Putamen (tissue), 1 donor: Measurements from ENCODE around the gene ATP9B.
A peak's percentile ranks its signal among the peaks of the same experiment; 100 is the strongest.
"Not testable (repeated sequence)": the region's sequence is repeated elsewhere in the genome, so short reads cannot be mapped to it uniquely, and the experiment has no call there.

Experiments used
- DNase-seq: peaks from one replicate; pipeline ENCODE4 v3.0.0-alpha.2; 2016; ENCODE audit warnings: low spot score

ATP9B gene

GRCh38 chr18:79366177-79367094 lies 297.2 kb downstream of the ATP9B start:
- no peak for DNase-seq

GRCh38 chr18:79367480-79367879 lies 298.3 kb downstream of the ATP9B start:
- DNase-seq, result no peak

GRCh38 chr18:79367989-79368388 lies 298.8 kb downstream of the ATP9B start:
- DNase-seq, result no peak

DNA sequence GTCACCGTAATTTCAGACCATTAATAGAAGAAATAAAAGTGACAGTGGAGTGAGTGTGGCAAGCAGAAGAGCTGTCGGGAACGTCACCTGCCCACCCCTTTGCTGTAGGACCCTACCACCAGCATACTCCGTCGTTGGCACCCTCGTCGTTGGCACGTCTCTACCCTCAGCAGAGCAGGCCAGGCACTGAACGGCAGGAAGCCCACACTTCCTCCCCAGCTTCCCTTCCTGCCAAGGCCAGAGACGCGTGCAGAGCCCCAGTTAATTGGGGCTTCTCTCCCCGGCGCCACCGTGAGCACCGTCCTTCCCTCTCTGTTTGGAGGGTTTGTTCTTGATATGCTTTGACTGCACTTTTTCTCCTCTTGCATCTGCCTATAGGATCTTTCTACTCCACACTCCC lies 299.5 kb downstream of the ATP9B start:
- no peak for DNase-seq

GRCh38 chr18:79371561-79372121 lies 302.4 kb downstream of the ATP9B start:
- DNase-seq, result no peak

GRCh38 chr18:79372461-79372860 lies 303.3 kb downstream of the ATP9B start:
- no peak for DNase-seq

DNA sequence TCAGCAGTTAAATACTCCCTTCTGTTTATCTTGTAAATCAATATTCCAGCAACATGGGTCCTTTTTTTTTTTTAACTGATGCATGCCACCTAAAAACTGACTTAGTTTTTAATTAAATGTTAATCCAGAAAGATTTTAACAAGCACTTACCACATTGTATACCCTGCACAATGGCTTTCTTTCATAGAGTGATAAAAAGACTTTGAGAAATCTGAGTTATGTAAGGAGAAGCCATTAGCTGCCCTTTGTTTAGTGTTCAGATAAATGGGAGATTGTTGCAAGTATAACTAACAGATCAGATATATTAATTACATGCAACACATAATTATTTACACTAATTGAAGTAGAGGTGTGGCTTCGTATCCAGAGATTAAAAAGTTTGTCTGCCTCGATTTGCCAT lies 303.8 kb downstream of the ATP9B start:
- no peak for DNase-seq

GRCh38 chr18:79373736-79374135 lies 304.5 kb downstream of the ATP9B start:
- DNase-seq, result no peak

GRCh38 chr18:79374408-79375171 lies 305.4 kb downstream of the ATP9B start:
- no peak for DNase-seq

DNA sequence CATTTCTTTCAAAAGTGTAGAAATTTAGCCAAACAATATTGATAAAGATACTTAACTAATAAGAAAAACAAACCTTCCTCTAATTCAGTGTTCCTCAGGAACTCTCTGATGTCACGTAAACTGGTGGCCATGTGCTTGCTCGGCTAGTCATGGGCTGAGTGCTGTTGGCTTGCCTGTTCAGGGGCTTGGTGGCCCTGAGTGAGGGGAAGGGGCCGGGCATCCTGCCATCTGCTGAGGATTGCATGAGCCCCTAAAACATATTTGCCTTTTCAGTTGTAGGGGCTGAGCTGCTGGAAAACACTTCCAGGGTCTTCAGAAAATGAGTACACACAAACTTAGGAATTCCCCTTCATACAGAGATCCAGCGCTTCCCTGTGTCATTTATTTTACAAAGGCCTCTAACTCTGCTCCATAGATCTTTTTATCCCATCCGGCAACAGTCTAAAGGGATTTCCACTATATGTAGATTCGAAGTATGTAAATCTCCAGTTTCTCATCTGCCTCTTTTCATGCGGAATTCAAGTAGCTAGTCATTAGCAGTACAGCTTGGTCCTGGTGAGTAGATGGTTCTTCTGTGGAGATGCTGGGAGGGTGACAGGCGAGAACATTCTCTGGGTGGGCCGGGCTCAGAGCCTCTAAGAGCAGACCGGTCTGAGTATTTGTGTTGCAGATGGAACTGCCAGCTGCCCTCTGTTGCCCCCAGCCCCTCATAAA lies 306.4 kb downstream of the ATP9B start:
- DNase-seq, result no peak

GRCh38 chr18:79376661-79377060 lies 307.5 kb downstream of the ATP9B start:
- DNase-seq, result not testable (repeated sequence)

DNA sequence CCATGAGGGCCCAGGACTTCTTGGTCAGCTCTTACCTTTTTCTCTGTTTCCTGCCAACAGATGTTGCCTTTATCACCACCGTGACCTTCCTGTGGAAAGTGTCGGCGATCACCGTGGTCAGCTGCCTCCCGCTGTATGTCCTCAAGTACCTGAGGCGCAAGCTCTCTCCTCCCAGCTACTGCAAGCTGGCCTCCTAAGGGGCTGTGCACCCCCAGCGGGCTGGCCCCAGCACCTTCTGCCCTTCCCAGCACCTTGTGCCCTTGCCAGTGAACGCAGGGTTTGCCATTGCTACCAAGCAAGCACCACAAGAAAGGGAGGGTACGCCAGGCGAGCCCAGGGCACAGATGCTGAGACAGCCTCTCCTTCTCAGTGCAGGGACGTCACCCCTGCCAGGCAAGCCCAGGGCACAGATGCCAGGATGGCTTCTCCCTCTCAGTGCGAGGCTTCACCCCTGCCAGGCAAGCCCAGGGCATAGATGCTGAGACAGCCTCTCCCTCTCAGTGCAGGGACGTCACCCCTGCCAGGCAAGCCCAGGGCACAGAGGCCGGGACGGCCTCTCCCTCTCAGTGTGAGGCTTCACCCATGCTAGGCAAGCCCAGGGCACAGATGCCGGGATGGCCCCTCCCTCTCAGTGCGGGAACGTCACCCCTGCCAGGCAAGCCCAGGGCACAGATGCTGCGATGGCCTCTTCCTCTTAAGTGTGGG lies 308.1 kb downstream of the ATP9B start:
- DNase-seq, result no peak

DNA sequence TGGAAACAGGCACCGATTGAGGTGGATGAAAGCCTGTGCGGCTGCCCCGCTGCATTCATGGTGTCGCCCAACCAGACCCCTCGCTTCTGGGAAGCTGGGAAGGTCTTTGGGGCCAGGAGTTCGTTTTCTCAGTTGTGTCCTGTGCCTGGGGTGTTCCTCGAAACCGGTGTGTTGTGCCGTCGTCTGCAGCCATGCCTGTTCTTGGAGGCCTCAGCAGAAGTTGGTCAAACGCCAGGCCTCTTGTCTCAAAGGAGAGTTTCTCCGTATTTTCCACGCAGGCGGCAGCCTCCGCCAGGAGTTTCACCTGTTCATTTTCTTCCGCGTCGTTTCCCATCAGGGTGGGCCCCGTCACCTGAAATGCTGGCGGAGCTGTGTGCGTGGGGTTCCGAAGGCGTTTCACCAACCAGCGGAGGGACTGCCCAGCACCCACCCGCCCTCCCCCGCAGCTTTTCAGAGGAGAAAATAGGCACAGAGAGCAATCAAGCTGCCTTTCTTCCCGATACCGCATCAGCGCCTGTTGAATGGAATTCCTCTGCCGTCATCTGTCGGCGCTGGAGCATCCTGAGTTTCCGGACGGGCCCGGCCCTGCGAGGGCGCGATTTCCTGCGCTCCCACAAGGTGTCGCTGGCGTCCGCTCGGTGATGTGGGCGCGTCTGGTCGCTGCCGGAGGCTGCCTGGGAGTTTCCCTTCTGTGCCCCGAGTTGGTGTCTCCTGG lies 309.5 kb downstream of the ATP9B start:
- DNase-seq, result peak; percentile 62

DNA sequence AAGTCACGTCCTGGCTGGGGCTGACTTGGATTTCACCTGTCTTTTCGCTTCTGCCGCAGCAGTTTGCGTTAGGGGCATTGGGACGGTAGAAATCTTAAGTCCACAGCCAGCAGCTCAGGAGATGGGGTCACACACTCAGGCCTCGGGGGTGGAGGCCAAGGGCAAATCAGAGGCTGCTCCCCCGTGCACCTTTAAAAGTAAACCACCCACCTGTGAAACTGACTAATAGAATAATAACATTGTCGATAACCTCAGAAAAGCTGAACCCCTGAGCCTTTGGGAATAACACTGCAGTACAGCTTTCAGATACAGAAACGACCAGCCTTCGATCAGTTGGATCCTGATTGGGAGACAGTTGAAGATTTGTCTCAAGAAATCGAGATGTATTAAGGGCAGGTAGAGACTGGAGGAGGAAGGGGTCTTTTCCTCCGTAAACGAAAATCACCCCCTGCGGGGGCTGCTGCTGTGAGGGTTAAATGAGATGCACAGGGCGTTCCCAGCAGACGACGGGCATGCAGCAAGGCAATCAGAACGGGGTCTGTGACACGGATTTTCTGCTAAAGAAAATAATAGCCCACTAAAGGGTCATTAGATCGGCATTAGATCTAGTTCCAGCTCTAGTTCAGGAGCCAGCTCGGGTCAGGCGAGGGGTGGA lies 310.2 kb downstream of the ATP9B start:
- DNase-seq, result no peak

DNA sequence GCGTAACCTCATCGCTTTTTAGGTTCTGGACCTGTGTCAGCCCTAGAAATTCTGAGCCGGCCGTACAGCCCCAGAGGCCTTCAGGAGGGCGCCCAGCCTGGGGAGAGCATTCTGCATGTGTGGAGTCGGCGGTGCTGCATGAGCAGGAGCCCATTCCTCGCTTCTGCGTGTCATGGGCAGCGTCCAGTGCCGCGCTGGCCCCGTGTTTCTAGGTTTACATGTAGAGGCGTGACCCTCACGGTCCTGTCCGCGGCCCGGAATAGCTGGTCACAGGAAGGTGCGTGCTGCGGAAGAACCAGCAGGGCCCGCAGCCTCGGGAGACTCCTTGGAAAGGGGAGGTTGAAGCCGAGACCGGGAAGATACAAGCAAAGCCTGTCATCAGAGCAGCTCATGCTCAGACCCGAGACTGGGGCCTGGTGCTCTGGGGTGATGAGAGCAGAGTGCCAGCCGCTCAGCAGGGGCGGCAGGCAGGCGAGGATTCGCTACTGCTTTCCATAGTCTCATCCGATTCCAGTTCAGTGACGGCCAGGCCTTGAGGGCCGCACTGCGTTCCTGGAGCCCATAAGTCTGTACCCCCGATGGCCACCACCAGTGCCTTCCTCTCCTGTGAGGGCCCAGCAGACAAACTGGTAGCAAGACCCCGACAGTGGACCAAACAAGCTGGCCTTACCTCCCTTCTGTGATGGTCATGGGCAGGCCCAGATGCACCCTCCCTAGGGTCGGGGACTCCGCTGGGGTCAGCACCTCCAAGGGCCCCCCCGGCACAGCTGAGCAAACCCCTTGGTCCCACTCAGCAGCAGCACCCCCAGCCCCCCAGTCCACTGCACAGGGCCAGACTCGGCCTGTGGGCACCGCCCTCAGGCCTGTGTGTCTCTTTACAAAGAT lies 311.0 kb downstream of the ATP9B start:
- no peak for DNase-seq

GRCh38 chr18:79380816-79381806 lies 311.9 kb downstream of the ATP9B start:
- no peak for DNase-seq

GRCh38 chr18:79381811-79382311 lies 312.7 kb downstream of the ATP9B start:
- DNase-seq, result no peak
